ENCODE results near the gene NAGPA.
"Not testable (repeated sequence)": the region's sequence is repeated elsewhere in the genome, so short reads cannot be mapped to it uniquely, and the experiment has no call there.

NAGPA gene, protein sequence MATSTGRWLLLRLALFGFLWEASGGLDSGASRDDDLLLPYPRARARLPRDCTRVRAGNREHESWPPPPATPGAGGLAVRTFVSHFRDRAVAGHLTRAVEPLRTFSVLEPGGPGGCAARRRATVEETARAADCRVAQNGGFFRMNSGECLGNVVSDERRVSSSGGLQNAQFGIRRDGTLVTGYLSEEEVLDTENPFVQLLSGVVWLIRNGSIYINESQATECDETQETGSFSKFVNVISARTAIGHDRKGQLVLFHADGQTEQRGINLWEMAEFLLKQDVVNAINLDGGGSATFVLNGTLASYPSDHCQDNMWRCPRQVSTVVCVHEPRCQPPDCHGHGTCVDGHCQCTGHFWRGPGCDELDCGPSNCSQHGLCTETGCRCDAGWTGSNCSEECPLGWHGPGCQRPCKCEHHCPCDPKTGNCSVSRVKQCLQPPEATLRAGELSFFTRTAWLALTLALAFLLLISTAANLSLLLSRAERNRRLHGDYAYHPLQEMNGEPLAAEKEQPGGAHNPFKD

DNA sequence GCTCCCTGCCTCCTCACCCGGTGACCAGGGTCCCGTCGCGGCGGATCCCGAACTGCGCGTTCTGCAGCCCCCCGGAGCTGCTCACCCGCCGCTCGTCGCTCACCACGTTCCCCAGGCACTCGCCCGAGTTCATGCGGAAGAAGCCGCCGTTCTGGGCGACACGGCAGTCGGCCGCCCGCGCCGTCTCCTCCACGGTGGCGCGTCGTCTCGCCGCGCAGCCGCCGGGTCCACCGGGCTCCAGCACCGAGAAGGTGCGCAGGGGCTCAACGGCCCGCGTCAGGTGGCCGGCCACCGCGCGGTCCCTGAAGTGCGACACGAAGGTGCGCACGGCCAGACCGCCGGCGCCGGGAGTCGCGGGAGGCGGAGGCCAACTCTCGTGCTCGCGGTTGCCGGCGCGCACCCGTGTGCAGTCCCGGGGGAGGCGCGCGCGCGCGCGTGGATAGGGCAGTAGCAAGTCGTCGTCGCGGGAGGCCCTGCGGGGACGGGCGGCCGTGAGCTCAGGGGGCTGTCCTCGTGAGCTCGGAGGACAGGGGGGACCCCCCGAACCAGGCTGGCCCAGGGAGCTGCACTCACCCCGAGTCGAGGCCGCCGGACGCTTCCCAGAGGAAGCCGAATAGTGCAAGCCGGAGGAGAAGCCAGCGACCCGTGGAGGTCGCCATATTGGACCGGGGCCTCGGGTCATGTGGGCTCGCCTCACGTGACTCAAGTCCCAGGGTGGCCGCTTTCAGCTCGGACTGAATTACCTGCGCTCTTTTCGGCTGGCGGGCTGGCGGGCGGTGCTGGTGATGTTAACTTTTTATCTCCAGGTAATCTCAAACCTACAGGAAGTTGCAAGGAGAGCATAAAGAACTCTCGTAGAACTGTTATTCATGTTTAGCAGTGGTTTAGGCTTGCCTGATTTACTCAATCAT lies at the start of gene NAGPA:
TSS of gene NAGPA (minus strand) at position 680 of the 911 bp plus-strand sequence. CDS start at position 659, 21 bp downstream.
- DNase-seq = peak; percentile 94

DNA sequence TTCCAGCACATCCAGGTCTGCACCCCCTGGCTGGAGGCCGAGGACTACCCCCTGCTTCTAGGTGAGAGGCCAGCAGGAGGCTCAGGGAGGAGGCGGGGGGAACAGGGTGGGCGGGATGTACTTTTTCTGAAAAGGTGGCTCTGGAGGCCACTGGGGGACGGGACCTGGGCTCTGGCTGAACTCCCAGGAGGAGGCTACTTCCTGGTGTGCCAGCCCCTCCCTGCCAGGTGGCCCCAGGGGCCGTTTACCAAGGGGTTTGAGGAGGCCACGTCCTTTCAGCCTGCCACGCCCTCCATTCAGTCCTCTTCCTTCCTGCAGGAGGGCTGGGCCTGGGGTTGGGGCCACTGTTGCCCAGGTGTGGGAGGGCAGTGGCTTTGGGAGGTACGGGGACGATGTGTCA lies 47.3 kb upstream of the NAGPA start:
- not testable (repeated sequence) for DNase-seq

DNA sequence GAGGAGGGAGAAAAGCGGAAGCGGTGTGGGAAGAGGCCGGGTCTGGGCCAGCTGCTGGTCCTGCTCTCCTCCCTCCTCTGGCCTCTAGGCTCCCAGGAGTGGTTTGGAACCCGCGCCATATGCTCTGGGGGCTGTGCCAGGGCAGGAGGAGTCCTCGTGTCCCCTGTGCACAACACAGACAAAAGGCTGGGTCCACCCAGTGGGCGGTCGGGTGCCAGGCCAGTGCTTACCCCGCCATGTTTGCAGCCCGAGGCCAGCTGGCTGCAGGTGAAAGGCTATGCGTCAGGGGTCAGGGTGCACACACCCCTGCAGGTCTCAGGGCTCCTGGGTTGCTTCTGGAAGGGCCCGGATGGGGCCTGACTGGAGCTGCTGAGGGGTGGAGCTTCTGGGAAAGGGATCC lies 46.7 kb upstream of the NAGPA start:
- DNase-seq = not testable (repeated sequence)

DNA sequence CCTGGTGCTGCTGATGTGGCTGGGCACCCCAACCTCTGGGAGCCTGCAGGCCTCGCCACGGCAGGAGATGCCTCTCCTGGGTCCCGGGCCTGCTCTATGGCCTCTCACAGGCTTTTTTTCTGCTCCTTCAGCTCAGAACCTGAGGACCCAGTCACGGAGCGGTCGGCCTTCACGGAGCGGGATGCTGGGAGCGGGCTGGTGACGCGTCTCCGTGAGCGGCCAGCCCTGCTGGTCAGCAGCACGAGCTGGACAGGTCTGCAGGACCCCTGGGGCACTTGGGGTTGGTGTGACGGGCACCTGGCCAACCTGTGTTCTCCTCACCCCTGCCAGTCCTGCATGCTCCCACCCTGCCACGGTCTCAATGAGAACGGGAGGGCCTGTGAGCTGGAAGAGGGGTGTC lies 44.9 kb upstream of the NAGPA start:
- DNase-seq = no peak

DNA sequence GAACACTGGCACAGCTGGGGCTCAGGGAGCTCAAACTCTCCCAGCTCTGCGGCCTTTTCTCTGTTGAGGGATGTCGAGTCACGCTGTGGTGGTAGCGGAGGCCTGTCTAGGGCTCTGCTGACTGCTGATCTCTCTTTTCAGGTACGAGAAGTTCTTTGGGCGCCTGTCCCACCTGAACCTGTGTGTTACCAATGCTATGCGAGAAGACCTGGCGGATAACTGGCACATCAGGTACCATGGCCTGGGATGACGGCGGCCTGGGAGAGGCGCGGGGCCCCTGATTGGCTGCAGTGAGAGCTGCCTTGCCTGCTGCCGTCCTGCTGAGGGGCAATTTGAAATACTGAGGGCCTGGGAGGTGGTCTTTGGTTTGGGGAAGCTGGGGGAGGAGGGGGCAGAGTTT lies 43.6 kb upstream of the NAGPA start:
- DNase-seq = no peak

DNA sequence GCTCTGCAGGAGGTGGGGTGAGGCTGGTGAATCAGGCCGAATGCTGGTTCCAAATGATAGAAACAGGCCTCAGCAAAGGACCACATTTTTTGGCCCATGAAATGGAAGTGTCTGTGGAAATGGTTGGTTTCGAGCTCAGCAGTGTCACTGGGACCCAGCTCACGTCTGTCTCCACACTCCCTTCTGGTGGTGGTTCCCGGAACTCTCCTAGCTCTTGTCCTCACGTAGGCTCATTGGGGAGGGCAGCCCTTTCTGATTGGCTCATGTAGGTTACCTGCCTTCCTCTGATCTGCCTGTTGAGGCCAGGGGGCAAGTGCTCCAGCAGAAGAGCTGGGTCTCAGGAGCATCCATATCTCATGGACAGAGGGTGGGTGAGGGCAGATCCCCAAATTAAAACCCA lies 41.9 kb upstream of the NAGPA start:
- no peak for DNase-seq

DNA sequence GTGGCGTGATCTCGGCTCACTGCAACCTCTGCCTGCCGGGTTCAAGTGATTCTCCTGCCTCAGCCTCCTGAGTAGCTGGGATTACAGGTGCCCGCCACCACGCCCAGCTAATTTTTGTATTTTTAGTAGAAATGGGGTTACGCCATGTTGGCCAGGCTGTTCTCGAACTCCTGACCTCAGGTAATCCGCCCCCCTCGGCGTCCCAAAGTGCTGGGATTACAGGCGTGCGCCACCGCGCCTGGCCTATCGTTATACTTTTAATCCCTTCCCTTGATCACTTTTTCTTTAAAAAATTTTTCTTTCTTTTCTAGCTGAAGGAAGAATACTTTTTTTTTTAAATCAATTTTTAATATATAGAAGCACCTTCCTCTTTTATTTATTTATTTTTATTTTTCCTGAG lies 40.0 kb upstream of the NAGPA start:
- not testable (repeated sequence) for DNase-seq

DNA sequence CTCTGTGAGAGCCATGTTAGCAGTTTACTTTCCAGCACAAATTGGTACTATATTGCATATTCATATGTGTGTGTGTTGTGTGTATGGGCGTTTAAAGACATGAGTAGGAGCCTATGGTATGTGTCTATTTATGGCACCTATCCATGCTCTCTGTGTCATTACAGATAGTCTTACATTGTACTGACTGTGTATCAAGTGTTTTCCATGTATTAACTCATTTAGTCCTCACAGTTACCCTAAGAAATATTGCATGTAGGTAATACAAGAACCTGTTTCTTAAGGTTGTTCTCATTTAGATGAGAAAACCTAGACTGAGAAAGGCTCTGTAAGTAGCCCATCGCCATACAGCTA lies 39.5 kb upstream of the NAGPA start:
- DNase-seq = no peak

DNA sequence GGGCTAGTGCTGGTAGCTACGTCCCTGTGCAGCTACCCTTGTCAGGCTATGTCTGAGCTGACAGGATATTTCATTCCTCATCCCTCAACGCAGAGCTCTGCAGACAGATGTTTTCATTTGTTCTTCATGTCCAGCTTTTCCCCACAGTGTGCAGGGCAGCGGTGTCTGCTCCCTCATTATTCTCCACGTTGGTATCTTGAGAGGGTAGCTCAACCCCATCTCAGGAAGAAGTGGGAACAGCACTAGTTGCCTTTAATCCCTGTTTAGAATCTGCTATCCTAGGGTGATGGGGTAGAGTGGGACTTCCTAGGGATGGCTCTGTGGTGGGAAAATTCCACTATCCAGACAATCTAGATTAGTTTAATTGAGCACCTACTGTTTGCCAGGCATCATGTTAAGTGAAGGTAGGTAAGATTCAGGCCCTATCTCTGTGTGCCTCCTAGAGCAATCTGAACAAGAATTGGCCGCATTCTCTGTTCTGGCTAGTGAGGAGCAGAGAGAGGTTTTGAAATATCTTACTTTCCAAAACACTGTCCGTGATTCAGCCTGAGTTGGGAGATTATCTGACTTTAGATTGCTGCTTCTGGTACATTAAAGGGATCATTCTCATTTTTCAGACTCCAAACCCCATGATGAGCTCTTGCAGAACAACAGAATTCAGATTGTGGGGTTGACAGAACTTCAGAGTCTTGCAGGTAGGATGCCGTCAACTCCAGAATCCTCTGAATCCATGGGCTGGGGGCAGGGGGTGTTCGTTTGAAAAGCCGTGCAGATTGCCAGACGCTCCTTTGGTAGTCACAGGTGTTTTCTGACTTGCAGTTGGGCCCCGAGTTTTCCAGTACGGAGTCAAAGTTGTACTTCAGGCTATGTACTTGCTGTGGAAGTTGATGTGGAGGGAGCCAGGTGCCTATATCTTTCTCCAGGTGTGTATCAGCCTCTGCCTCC lies 38.9 kb upstream of the NAGPA start:
- no peak for DNase-seq

DNA sequence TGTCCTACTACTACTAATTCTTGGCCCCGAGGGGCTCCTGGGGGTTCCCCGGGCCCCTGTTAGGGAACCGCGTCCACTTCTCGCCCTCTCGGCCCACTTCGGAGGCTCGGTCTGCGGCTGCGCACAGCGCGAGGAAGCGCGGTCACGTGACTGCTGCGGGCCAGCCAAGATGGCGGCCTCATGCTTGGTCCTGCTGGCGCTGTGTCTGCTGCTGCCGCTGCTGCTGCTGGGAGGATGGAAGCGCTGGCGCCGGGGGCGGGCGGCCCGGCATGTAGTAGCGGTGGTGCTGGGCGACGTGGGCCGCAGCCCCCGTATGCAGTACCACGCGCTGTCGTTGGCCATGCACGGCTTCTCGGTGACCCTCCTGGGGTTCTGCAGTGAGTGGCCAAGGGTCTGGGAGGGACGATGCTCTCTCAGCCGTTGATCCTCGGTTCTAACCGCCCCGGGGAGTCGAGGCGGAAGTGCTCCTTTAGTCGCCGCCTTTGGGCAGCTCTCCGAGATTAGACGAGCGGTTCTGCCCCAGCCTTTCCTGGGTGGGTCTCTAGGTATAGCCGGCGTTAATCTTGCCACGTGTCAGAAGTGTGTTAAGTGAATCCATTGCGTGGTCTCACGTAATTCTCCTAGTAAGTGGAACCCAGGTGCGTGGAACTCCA lies 38.1 kb upstream of the NAGPA start, which contains the start of gene ALG1:
TSS of gene ALG1 (plus strand) at position 163 of the 653 bp plus-strand sequence. CDS start at position 170, 7 bp downstream.
- peak; percentile 96 for DNase-seq

DNA sequence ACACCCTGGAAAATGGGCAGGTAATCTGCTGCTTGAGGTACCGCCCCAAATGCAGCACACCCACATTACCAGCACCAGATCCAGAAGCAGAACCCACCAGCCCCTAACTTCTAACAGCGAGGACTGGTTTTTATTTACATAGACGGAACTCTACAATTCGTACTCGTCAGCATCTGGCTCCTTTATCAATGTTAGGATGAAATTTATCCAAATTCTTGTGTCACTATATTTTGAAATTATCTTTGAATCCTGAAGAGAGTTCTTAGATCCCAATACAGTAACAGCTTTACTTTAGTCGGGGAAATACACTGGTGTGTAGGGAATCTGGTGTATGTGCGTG lies 37.6 kb upstream of the NAGPA start:
- DNase-seq = no peak

DNA sequence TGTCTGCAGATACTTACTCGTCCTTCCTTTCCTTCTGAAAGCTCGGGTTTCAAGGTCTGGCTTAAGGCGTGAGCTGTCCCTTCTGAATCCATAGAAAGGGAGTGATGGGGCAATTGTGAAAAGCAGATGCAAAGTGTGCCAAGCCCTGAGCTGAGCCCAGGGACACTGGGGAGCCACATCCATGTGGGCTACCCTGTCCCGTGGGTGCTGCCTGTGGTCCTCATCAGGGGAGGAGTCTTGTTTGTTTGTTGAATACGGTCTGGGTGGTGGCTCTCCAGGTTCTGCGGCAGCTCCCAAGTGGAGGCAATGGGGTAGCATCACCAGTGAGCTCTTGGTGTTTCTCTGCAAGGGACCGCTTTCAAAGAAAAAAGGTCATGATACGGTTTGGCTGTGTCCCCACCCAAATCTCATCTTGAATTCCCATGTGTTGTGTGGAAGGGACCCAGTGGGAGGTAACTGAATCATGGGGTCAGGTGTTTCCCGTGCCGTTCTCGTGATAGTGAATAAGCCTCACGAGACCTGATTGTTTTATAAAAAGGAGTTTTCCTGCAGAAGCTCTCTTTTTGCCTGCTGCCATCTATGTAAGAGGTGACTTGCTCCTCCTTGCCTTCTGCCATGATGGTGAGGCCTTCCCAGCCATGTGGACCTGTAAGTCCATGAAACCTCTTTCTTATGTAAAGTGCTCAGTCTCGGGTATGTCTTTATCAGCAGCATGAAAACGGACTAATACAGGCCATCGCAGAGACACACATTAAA lies 36.9 kb upstream of the NAGPA start:
- no peak for DNase-seq

DNA sequence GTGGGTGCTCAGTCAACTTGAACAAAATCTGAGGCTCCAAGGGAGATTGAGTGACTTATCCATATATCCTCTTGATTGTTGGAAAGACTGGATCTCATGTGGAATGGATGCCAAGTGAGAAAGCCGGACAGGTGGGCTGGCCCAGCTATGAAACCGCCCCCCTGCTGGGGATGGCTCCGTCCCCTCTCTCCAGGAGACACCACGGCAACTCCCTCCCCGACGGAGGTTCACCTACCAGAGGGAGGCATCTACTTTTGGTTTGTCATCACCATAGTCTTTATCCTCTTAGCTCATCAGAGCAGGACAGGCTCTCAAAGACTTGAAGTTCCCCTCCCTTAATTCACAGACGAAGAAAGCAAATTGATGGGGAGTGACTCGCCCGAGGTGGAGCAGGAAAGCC lies 36.1 kb upstream of the NAGPA start:
- DNase-seq = no peak

DNA sequence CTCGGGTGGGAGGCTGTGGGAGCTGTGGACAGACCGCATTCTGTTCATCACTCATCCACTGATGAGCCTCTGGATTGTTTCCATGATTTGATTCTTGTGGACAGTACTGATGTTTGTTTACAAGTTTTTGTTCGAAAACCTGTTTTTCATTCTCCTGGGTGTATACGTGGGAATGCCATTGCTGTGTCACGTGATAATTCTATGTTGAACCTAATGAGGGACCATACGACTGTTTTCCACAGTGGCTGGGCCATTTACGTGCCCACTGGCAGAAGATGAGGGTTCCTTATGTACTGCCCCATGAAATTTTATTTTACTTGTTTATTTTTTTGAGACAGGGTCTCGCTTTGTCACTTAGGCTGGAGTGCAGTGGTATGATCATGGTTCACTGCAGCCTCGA lies 35.3 kb upstream of the NAGPA start:
- DNase-seq = no peak

DNA sequence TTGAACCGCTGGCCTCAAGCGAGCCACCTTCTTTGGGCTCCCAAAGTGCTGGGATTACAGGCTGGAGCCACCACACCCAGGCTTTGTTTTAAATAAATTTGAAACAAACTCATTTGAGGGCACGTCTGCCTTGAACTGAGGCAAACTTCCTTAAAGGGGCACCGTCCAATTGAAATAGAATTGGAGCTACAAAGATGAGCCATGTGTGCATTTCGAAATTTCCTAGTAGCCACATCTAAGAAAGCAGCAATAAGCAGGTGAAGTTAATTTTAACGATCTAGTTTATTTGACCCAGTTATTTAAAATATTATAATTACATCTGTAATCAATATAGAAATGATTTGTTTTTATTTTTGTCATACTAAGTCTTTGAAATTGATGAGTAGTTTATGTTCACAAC lies 32.8 kb upstream of the NAGPA start:
- no peak for DNase-seq

DNA sequence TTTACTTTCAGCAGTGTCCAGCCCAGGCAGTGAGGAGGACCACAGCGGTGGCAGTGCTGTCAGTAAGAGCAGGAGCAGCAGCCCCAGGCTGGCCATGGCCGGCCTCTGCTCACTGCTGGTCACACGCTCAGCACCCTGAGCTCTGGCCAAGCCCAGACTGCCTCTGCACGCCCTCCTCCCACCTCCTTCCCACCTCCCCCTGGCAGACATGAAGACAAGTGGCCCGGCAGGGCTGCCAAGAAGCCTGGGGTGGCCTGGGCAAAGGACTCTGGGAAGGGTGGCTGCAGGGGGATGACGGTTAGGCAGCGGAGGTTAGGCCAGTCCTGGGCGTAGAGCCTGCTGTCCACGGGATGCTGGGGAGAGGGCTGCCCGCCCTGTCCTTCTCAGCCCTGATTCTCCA lies 32.1 kb upstream of the NAGPA start, which contains the start of gene C16orf89:
TSS of gene C16orf89 (minus strand) at position 144 of the 400 bp plus-strand sequence. CDS start at position 96, 48 bp downstream.
- no peak for DNase-seq

DNA sequence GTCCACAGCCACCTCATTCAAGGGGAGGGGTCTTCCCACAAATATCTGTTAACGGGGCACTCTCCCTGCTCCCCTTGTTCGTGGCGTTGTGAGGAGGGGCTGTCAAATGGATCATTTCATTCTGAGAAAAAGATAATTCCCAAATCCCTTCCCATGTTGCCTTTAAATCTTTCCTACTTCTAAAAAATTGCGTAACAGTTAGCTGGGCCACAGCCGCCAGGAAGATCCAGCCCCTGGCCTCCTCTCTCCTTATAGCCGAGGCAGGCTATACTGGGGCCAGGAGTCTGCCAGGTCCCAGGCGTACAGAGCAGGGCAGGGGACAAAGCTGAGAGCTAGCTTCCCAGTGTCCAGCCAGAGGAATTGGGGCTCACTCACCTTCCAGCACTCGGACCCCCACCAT lies 31.6 kb upstream of the NAGPA start:
- DNase-seq = no peak

DNA sequence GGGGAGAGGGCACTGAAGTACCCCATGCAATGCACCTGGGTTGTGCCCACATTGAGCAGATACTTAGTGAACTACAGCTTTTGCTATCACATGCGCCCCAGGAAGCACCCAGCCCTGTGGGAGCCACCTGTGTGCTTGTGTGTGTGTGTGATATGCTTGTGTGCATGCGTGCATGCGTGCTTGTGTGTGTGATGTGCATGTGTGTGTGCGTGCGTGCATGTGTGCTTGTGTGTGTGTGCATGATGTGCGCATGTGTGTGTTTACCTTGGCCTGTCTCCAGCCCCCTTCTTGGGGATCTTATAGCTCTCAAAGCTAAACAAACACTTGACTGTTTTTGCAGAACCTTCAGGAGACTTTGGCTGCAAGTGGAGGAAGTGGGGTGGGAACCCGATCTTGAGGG lies 31.2 kb upstream of the NAGPA start:
- no peak for DNase-seq

DNA sequence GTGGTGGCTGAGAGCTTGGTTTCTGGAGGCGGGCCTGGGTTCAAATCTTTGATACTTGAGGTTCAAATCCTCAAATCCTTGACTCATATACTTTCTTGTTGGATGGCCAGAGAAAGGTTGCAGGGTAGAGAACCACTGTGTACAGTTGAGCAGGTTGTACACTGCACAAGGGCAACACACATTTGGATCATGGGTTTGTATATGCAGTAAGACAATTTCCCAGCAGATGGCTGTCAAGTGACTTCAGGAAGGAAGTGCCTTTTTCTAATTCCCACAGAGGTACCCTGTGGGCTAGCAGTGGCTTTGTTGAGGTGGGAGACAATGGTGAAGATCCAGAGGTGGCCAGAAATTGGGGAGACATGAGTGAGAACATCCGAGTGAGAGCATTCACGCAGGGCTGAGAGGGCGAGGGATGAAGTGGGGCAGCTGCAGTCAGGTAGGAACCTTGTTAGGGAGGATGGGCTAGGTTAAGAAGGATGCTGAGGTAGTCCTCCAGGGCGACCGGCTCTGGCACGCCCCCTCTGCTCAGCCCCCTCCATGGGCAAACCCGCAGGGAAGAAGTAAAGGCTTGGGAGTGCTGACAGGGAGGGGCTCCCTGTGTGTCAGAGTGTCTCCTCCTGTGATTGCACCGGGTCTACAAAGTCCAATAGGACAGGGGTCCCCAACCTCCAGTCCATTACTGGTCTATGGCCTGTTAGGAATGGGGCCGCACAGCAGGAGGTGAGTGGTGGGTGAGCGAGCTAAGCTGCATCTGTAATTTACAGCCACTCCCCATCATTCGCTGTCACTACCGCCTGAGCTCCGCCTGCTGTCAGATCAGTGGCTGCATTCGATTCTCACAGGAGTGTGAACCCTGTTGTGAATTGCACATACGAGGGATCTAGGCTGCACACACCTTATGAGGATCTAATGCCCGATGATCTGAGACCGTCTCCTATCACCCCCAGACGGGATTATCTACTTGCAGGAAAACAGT lies 29.3 kb upstream of the NAGPA start:
- DNase-seq = no peak

DNA sequence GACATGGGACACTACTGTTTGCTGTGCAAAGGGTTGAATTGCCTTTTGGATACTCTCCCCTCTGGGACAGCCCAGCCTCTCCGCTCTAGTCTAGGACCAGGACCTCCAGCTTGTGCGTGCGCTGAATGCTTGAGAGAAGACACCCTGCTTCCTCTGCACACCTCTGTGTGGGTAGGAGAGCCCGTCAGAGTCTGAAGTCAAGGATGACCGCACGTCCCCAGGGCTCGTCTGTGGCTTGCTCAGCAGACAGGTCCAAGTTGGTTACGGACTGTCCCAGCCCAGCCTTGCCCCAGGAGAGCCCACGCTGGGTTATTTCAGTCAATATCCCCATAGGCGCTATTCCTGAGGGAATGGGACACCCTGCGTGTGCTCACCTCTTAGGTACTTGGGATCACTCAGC lies 28.3 kb upstream of the NAGPA start:
- DNase-seq = no peak

Measured in activated effector memory CD4-positive, alpha-beta T cell treated with anti-CD3 and anti-CD28 coated beads, Interleukin-2, amount 50 U/mL, for 16 hours (primary cell).